PC-9 (cell line): ENCODE measurements around the gene TTLL7.

Experiments used
- CTCF ChIP-seq: fragments of 200-600 bp; sonication (generic); conservative IDR thresholded peaks from 2 replicates; pipeline ENCODE4 v1.6.1; 2017; ENCODE audit warnings: mixed run types, antibody characterized with exemption, mild to moderate bottlenecking, moderate library complexity
- EZH2 ChIP-seq: fragments of 200-600 bp; sonication (generic); IDR thresholded peaks from 2 replicates; pipeline ENCODE4 v1.8.0; 2017; ENCODE audit warnings: antibody characterized with exemption, low read depth

DNA sequence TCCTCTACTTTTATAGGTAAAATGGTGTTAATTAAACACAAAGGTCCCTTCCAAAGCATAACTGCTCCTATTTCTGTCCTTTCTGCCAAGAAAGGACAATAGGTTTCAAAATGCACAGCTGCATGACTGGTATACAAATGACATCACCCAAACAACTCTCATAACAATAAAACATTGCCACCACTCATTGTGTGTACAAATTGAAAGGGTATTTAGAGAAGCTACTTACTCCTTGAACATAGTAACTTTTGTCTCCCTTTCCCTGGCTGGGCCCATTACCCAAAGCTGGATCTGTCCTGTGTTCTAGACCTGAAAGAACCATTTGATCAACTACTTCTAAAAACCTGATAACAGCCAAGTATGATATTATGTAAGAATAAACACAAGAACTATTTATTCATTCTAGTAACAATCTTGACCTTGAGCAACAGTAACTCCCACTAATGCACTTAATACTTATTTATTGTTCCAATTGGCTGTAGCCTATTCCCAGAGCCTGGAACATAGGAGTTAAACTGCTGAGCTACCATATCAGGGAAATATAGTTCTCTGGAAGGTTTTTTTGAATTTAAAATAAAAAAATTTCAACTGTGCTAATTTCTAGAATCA is 38.2 kb downstream of the TTLL7 start:
- TF ChIP-seq CTCF (no peak), EZH2 (no peak)
